ENCODE results near the gene TES.

- TF ChIP-seq CTCF (conservative IDR thresholded peaks at IDR 0.05; ENCODE audit: low read depth in 2 of 2) (no peak), EZH2 (IDR thresholded peaks at IDR 0.05; ENCODE audit: low read depth, unreplicated experiment) (no peak), POLR2AphosphoS5 (IDR thresholded peaks at IDR 0.05; ENCODE audit: low read depth) (no peak), REST (IDR thresholded peaks at IDR 0.05; ENCODE audit: unreplicated experiment) (no peak), JUNB (IDR thresholded peaks at IDR 0.05; ENCODE audit: unreplicated experiment) (no peak), CREB1 (CRISPR knock-in tag; IDR thresholded peaks at IDR 0.05; ENCODE audit: low read depth) (no peak)
- TF ChIP-seq, protein P1, sequence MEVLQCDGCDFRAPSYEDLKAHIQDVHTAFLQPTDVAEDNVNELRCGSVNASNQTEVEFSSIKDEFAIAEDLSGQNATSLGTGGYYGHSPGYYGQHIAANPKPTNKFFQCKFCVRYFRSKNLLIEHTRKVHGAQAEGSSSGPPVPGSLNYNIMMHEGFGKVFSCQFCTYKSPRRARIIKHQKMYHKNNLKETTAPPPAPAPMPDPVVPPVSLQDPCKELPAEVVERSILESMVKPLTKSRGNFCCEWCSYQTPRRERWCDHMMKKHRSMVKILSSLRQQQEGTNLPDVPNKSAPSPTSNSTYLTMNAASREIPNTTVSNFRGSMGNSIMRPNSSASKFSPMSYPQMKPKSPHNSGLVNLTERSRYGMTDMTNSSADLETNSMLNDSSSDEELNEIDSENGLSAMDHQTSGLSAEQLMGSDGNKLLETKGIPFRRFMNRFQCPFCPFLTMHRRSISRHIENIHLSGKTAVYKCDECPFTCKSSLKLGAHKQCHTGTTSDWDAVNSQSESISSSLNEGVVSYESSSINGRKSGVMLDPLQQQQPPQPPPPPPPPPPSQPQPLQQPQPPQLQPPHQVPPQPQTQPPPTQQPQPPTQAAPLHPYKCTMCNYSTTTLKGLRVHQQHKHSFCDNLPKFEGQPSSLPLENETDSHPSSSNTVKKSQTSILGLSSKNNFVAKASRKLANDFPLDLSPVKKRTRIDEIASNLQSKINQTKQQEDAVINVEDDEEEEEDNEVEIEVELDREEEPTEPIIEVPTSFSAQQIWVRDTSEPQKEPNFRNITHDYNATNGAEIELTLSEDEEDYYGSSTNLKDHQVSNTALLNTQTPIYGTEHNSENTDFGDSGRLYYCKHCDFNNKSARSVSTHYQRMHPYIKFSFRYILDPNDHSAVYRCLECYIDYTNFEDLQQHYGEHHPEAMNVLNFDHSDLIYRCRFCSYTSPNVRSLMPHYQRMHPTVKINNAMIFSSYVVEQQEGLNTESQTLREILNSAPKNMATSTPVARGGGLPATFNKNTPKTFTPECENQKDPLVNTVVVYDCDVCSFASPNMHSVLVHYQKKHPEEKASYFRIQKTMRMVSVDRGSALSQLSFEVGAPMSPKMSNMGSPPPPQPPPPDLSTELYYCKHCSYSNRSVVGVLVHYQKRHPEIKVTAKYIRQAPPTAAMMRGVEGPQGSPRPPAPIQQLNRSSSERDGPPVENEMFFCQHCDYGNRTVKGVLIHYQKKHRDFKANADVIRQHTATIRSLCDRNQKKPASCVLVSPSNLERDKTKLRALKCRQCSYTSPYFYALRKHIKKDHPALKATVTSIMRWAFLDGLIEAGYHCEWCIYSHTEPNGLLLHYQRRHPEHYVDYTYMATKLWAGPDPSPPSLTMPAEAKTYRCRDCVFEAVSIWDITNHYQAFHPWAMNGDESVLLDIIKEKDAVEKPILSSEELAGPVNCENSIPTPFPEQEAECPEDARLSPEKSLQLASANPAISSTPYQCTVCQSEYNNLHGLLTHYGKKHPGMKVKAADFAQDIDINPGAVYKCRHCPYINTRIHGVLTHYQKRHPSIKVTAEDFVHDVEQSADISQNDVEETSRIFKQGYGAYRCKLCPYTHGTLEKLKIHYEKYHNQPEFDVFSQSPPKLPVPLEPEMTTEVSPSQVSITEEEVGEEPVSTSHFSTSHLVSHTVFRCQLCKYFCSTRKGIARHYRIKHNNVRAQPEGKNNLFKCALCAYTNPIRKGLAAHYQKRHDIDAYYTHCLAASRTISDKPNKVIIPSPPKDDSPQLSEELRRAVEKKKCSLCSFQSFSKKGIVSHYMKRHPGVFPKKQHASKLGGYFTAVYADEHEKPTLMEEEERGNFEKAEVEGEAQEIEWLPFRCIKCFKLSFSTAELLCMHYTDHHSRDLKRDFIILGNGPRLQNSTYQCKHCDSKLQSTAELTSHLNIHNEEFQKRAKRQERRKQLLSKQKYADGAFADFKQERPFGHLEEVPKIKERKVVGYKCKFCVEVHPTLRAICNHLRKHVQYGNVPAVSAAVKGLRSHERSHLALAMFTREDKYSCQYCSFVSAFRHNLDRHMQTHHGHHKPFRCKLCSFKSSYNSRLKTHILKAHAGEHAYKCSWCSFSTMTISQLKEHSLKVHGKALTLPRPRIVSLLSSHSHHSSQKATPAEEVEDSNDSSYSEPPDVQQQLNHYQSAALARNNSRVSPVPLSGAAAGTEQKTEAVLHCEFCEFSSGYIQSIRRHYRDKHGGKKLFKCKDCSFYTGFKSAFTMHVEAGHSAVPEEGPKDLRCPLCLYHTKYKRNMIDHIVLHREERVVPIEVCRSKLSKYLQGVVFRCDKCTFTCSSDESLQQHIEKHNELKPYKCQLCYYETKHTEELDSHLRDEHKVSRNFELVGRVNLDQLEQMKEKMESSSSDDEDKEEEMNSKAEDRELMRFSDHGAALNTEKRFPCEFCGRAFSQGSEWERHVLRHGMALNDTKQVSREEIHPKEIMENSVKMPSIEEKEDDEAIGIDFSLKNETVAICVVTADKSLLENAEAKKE (CRISPR knock-in tag; IDR thresholded peaks at IDR 0.05): no peak
- TF ChIP-seq, protein P2, sequence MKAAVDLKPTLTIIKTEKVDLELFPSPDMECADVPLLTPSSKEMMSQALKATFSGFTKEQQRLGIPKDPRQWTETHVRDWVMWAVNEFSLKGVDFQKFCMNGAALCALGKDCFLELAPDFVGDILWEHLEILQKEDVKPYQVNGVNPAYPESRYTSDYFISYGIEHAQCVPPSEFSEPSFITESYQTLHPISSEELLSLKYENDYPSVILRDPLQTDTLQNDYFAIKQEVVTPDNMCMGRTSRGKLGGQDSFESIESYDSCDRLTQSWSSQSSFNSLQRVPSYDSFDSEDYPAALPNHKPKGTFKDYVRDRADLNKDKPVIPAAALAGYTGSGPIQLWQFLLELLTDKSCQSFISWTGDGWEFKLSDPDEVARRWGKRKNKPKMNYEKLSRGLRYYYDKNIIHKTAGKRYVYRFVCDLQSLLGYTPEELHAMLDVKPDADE (IDR thresholded peaks at IDR 0.05): no peak
These were observed 39.2 kb upstream of the TES start for GRCh38 chr7:116171094-116171493.
